Ramos (cell line): ENCODE results near the gene SMTNL2.
"Not testable (repeated sequence)": the region's sequence is repeated elsewhere in the genome, so short reads cannot be mapped to it uniquely, and the experiment has no call there.

ENCODE experiments used
- in situ Hi-C: fragments of 300-500 bp; cut with MboI; formaldehyde crosslinking; loops from one replicate; pipeline ENCODE4 v1.14.3; 2022; ENCODE audit warnings: low sequenced_read_pairs; ENCODE audit not compliant: unreplicated experiment

The SMTNL2 gene

DNA sequence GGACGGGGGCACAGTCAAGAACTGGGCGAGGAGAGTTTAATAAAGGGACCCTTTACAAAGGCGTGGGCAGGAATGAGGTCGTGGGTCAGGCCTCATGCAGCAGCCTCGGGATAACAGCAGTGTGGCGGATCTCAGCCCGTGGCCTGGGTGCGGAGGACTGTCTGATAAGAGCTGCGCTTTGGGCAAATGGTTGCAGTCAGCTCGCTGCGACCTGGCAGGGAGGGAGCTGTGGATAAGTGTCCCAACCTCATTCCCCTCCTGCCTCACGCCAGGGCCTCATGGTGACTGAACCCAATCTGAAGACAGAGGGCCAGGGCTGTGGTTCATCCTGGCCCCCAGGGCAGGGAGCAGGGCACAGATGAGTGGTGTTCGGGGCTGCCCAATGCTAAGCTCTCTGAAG lies 13.6 kb downstream of the SMTNL2 start:
- in situ Hi-C loops: no loop called here

DNA sequence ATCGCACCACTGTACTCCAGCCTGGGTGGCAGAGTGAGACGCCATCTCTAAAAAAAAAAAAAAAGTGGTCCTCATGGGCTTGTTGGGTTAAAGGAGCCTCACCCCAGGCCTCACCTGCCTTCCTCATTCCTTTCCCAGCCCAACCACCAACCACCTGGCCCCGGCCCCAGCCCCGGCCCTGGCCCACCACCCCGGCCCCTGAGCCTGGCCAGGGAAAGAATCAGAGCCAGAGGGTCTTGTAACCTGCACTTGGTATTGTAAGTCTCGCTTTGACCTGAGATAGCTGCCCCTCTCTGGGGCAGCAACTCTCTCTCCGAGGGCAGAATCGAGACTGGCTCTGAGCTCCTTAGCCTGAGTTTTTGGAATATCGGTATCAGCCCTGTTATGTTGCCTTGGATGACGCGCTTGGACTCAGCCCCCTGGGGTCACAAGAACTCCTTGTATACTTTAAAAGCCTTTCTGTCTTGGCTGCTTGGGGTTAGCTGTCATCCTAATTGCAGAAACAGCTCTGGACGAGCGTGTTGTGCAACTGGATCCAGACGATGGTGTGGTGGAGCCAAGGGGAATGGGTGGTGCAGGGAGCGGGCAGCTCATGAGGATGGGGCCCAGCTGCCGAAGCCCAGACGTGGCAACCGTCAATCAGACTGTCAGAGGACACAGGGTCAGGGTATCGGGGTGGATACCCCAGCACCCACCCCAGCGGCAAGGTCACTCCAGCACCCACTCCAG lies 14.6 kb downstream of the SMTNL2 start:
- in situ Hi-C loops: no loop called here

DNA sequence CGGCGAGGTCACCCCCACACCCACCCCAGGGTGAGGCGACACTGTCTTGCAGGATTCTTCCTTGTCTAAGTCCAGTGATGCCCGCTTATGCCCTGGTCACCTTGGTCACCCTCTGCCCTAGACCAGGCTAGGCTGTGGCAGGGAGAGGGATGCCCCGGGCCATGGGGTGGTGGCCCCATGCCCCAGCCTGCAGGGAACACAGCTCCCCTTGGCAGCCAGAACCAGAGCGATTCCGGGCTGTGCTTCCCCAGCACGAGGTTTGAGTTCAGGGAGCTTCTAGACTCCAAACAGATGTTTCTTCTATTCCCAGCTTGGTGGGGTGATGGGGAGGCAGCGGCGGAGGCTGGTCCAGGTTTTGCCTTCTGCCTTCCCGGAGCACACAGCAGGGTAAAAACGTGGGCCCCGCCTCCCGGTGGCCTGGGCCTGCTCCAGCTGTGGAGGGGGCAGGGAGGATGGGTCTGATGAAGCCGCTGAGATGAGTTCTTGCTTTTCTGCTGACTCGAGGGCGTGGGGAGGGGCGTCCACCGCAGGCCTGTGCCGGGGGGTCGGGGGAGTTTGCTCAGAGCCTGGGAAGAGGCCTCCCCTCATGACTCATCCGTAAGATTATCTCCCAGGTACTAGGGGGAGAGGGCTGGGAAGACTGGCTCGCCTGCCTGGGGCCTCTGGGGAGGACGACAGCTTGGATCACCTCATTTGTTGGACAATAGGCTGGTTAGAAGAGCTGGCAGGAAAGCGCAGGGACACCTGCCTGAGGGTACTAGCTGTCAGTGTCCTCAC lies 15.4 kb downstream of the SMTNL2 start:
- in situ Hi-C loops: no loop called here

DNA sequence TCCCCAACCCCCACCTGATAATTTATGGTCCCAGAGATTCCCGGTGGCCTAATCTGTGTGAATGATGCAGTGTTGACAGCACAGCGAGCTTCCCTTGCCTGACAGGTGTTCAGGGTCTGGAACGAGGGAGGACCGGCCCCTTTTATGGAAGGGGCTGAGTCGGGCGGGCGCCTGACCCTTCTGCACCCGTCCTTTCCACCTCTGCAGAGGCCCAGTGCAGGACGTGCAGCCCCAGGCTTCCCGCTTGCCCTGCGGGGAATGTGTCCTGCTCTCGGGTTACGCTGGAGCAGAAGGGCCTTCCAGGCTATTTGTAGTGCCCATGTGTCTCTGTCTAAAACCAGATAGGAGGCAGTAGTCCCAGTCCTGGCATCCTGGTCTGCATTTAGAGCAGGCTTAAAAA lies 16.2 kb downstream of the SMTNL2 start:
- in situ Hi-C loops: no loop called here

DNA sequence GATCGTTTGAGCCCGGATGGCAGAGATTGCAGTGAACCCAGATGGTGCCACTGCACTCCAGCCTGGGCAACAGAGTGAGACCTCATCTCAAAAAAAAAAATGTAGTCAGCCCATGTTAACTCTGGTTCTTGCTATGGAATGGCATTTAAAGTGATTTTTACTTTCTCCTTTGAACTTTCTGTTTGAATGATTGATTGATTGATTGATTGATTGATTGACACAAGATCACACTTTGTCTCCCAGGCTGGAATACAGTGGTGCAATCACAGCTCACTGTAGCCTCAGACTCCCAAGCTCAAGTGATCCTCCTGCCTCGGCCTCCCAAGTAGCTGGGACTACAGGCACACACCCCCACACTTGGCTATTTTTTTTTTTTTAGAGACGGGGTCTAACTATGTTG lies 17.0 kb downstream of the SMTNL2 start:
- in situ Hi-C loops: no loop called here

DNA sequence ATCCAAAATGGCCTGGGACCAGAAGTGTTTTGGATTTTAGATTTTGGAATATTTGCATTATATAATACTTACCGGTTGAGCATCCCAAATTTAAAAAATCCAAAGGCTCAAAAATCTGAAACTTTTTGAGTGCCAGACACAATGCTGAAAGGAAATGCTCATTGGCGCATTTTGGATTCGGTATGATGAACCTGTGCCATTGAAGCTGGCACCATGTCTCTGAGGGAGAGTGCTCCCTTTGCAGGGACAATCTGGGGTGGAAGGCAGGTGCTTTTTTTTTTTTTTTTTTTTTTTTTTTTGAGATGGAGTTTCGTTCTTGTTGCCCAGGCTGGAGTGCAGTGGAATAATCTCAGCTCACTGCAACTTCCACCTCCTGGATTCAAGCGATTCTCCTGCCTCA lies 17.7 kb downstream of the SMTNL2 start:
- in situ Hi-C loops: no loop called here

DNA sequence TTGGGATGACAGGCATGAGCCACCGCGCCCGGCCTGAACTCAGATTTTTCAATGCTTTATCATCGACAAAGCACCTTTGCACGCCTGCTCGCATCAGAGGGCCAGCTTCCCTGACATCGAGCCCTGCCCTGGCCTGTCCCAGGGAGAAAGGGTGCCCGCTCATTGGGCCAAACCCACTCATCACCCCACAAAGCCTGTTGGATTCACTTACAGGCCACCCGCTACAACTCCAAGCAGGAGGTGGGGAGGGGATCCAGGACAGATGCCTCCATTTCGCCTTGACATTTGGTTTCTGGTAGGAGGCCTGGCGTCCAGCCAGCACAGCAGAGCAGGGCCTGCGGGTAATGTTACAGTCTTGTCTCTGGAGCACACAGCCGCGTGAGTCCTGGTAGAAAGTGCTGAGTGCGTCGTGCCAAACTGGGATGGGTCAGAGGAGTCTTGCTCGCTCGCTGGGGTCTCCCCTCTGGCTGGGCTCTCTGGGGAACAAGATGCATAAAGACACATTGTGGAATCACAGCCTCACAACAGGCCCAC lies 19.8 kb downstream of the SMTNL2 start:
- in situ Hi-C loops: no loop called here

DNA sequence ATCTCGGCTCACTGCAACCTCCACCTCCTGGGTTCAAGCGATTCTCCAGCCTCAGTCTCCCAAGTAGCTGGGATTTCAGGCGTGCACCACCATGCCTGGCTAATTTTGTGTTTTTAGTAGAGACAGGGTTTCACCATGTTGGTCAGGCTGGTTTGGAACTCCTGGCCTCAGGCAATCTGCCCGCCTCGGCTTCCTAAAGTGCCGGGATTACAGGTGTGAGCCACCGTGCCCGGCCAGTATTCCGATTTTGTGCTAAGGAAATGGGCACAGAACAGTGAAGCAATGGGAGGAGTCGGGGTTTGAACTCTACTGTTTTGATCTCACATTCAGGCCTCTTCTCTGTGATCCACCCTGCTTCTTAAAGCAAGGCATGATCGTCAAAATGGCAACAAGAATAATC lies 20.4 kb downstream of the SMTNL2 start:
- in situ Hi-C loops: not testable (repeated sequence)

DNA sequence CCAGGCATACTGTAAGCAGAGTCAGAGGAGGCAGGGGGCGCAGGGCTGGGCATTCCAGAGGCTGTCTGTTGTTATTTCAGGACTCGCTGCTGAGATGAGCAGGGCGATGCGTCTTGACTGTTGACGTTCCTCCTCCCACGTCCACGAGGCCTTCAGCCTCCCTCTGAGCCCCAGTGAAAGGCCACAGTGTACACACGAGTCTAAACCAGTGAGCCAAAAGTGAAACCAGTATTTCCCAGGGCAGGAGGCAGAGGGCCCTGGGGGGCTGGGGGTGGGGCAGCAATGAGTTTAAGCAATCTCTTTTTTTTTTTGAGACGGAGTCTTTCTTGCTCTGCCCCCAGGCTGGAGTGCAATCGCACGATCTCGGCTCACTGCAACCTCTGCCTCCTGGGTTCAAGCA lies 21.5 kb downstream of the SMTNL2 start:
- in situ Hi-C loops: no loop called here

DNA sequence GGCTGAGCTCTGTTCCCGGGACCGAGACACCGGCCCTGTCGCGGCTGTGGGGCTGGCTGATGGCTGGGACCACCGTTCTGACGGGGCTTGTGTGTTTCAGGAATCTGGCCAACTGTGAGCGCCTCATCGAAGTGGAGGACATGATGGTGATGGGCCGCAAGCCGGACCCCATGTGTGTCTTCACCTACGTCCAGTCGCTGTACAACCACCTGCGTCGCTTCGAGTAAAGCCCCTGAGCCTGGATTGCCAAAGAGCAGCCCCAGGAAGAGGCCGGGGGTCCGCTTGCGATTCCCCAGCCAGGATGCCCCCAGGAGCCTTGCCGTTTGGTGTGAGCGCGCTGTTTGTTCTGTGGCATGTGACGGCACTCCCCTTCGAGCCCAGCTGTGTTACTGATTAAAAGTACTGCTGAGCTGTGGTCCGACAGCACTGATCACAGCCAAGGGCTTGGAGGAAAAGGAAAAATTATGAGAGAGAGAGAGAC lies 23.0 kb downstream of the SMTNL2 start:
- in situ Hi-C loops: no loop called here

DNA sequence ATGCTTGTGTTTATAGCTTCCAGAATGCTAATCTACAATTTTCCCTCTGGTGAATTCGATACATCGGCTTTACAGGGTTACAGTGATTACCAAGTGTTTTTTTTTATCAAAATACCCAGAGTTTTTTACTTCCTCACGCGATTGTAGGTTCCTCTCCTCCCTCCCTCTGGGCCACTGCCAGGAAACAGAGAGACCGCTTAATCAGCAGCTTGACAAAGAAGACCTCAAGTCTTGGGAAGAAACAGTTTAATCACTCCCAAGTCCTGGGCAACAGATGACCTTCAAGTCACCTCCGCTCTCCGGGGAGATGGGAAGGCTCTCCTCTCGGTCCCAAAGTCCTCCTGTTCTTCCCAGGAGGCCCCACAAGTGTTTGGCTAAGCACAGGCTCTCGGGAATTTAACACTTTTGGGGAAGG lies 23.5 kb downstream of the SMTNL2 start:
- in situ Hi-C loops: no loop called here

DNA sequence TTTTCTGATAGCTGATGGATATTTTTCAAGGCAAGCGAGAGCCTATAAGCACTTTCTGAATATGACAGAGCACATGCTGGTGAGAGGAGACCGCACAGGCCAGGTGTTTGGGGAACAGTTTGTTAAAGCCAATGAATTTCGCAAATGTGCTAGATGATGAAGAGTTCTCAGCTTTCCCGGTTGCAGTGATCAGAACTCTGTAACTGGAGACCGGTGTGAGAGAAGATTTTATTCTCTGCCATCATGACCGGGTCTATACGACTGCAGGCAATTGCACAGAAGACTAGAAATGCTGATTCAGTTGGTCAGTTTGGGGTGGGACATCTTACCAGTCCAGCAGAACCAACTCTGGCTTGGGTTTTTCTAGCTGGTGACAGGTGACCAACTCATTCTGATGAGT lies 25.4 kb downstream of the SMTNL2 start:
- in situ Hi-C loops: no loop called here

DNA sequence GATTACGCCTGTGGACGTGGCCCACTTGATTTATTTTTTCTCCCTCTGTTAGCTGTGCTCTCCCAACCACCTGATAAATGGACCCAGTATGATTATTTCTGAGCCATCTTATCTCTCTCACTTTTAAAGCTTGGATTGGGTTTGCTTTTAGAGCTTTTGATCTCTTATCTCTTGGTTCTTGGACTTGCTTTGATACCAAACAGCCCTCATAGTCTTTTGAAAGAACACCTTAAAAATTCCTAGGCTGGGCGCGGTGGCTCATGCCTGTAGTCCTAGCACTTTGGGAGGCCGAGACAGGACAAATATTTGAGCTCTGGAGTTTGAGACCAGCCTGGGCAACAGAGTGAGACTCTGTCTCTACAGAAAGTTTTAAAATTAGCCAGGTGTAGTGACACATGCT lies 25.8 kb downstream of the SMTNL2 start:
- in situ Hi-C loops: no loop called here

DNA sequence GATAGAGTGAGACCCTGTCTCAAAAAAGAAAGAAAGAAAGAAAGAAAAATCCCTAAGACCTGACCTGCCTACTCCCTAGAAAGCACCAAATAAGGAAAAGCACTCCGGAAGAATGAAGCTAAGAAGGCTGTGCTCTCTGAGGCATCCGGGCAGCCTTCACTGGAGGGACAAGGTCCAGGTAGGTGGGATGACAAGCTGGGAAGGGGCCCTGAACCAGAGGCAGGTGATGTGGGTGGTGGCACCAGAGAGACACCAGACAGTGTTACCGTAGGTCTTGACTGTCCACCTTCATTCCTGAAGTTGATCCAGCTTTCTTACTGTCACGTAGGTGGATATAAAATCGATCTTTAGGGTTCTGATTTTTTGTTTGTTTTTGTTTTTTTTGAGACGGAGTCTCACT lies 26.3 kb downstream of the SMTNL2 start:
- in situ Hi-C loops: no loop called here

DNA sequence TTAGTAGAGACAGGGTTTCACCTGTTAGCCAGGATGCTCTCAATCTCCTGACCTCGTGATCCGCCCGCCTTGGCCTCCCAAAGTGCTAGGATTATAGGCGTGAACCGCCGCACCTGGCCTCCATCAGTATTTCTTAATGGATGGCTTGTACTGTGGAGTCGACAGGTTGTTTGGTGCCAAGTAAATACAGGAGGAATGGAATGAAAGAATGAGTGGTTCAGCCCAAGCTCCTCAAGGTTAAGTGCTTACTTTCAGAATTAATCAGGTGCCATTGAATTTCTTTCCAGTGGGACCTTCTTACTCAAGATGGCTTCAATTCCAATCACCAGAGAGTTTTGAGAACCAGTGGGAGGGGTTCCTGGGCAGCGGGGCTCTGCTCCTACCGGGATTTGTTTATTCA lies 32.1 kb downstream of the SMTNL2 start:
- in situ Hi-C loops: no loop called here

DNA sequence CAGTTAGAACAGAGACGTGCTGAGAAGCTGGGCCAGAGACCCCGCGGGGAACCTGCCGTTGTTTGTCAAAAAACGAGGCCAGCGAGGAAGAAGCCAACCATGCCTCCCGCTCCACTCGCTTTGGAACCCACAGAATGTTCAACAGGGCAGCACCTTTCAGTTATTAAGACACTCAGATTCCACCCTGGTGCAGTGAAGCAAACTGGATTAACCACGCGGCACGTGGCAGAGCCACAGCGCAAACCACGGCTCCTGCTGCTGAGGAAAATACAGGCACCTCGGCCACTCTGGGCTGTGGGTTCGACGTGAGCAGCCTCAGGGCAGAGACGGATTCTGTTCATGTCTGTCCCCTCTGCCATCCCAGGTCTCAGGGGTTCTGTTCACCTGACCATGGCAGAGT lies 32.8 kb downstream of the SMTNL2 start:
- in situ Hi-C loops: no loop called here

DNA sequence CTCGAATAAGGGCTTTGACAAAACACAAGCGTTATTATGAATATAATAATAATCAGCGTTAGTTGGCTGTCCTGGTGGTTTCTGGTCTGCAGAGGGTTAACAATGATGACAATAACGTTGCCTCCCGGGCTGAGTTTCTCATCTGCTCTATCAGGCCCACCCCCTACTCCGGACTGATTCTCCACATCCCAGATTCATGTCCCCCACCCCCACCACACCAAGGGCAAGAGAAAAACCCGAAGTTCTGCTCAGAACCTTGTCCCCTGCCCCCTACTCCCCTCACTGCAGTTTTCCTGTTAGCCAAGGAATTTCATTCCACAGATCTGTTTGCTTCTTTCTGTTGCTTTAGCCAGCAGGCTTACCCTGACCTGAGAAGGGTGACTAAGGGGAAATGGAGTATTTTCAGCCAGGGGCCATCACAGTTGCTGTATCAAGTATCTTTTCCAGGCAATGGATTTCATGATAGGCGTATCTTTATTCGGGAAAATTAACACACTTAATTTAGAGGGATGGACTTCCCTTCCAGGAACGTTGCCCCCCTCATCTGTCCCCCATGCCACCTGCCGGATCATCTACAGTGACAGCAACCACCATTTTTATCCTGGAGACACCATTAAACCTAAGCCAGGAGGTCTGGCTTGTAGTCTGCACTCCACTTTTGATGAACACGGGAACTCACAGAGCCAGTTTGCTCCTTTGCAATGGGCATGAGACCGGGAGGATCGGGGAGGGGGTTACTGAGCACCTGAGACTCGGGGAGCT lies 33.4 kb downstream of the SMTNL2 start:
- in situ Hi-C loops: no loop called here

DNA sequence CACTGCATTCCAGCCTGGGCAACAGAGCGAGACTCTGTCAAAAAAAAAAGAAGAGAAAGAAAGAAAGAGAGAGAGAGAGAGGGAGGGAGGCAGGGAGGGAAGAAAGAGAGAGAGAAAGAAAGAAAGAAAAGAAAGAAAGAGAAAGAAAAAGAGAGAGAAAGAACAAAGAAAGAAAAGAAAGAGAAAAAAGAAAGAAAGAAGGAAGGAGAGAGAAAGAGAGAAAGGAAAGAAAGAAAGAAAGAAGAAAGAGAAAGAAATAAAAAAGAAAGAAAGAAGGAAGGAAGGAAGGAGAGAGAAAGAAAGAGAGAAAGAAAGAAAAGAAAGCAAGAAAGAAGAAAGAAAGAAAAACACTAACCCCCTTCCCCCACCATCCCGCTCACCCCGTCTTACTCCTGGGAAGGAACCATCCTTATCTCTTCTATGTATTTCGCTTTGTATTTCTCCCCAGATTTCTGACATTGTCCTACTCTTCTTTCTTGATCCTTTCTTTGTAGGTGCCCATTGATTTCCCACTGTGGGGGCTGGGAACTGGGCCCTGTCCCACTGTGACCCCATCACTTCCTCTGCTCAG lies 36.3 kb downstream of the SMTNL2 start:
- in situ Hi-C loops: no loop called here

DNA sequence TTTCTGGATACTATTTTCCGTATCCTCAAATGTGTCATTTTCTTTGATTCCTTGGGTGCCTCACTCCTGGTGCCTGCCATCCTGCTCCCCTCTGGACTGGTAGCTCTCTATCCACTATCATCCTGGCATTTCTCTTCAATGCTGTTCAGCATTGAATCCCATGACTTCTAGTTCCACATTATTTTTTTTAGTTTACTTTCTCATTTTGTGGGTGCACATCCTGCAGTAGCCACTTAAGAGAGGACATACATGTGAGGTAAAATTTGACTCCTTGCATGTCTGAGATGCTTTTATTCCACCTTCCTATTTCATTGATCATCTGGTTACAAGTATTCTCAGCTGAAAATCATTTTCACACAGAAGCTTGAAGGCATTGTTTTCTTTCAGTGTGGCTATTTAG lies 38.0 kb downstream of the SMTNL2 start:
- in situ Hi-C loops: no loop called here

DNA sequence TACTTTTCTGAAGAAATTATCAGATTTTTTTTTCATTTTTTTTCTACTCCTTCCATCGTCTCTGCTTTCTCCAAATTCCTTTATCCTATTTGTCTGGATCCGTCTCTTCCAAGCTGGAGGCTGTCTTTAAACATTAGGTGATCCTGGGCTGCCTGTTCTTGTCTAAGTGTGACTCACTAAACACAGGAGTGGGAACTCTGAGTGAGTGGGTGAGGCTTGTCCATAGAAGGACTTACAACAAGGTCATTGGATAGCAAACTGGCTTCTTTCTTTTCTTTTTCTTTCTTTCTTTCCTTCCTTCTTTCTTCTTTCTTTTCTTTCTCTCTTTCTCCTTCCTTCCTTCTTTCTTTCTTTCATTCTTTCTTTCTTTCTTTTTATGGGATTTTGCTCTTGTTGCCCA lies 38.9 kb downstream of the SMTNL2 start:
- in situ Hi-C loops: no loop called here
